Osteoblast (primary cell): ENCODE results near the gene TUB. TPM values are rescaled to one million over a fixed set of nuclear protein-coding genes. Genes with fewer than 3 reads are reported as not detected.

Experiments
- DNase-seq: peaks from one replicate; pipeline ENCODE4 v3.0.0; 2011; ENCODE audit warnings: low spot score, mixed read lengths; ENCODE audit not compliant: insufficient read length; ENCODE audit errors: missing footprints
- H2AFZ ChIP-seq: 2 replicates; pipeline ENCODE4 v1.6.0; 2011; ENCODE audit warnings: mild to moderate bottlenecking, low read length
- H3K27ac ChIP-seq: 2 replicates; pipeline ENCODE4 v1.5.1; 2011; ENCODE audit warnings: mild to moderate bottlenecking, low read depth, low read length, moderate library complexity
- H3K27me3 ChIP-seq: 2 replicates; pipeline ENCODE4 v1.6.0; 2012; ENCODE audit warnings: mild to moderate bottlenecking, control low read depth, inconsistent platforms, low read length, moderate library complexity; ENCODE audit not compliant: insufficient read depth
- H3K36me3 ChIP-seq: 2 replicates; pipeline ENCODE4 v1.5.1; 2011; ENCODE audit warnings: mild to moderate bottlenecking, low read length, control low read depth, moderate library complexity; ENCODE audit not compliant: insufficient read depth
- H3K4me1 ChIP-seq: 2 replicates; pipeline ENCODE4 v1.5.1; 2011; ENCODE audit warnings: mild to moderate bottlenecking, low read length, control low read depth, moderate library complexity; ENCODE audit not compliant: insufficient read depth
- H3K4me2 ChIP-seq: 2 replicates; pipeline ENCODE4 v1.6.0; 2011; ENCODE audit warnings: mild to moderate bottlenecking, low read length; ENCODE audit not compliant: insufficient read depth
- H3K4me3 ChIP-seq: fragments of 200-600 bp; sonication (generic); 3 replicates; pipeline ENCODE4 v1.5.1; 2012; ENCODE audit warnings: mild to moderate bottlenecking, low read length, inconsistent platforms; ENCODE audit not compliant: insufficient read depth
- H3K79me2 ChIP-seq: 2 replicates; pipeline ENCODE4 v1.6.0; 2012; ENCODE audit warnings: mild to moderate bottlenecking, low read length, control low read depth, inconsistent platforms; ENCODE audit not compliant: insufficient read depth
- H3K9me3 ChIP-seq: 2 replicates; pipeline ENCODE4 v1.5.1; 2011; ENCODE audit warnings: low read depth, low read length, control low read depth
- H4K20me1 ChIP-seq: 2 replicates; pipeline ENCODE4 v1.6.0; 2012; ENCODE audit warnings: mild to moderate bottlenecking, low read length, control low read depth; ENCODE audit not compliant: insufficient read depth
- CTCF ChIP-seq: IDR thresholded peaks from 2 replicates; pipeline ENCODE4 v1.5.1; 2011; ENCODE audit warnings: mild to moderate bottlenecking, low read depth, low read length, moderate library complexity; ENCODE audit errors: extremely low read depth
- total RNA-seq: library from RNA; depleted of rRNA; stranded (reverse); fragments of >200 nt; gene quantifications from 2 replicates; pipeline ENCODE4 v1.2.3, GENCODE V29; 2012

TUB gene
- total RNA-seq, 1 donor: 23.5 TPM

- peak; percentile 99 for DNase-seq
- Histone ChIP-seq H3K4me1 (peaks cover 9% of the 10 kb centered on the region), H3K4me3 (no peak overlapping the region), H3K27ac (peak overlapping the region; percentile 41), H2AFZ (peak overlapping the region; percentile 63), H3K4me2 (peak overlapping the region; percentile 47), H3K36me3 (peaks cover 13% of the 10 kb centered on the region), H3K9me3 (no peaks in the 10 kb centered on the region), H3K79me2 (peaks cover 12% of the 10 kb centered on the region), H3K27me3 (no peaks in the 10 kb centered on the region), H4K20me1 (peaks cover 32% of the 10 kb centered on the region)
- peak; percentile 86 for TF ChIP-seq CTCF
Observed at GRCh38 chr11:8092587-8093424, 11.8 kb downstream of the TUB start.

- Histone ChIP-seq H3K36me3 (peaks cover 13% of the 10 kb centered on the region), H3K4me3 (no peak overlapping the region), H3K27ac (no peak overlapping the region), H3K79me2 (no peaks in the 10 kb centered on the region), H2AFZ (no peak overlapping the region), H3K9me3 (no peaks in the 10 kb centered on the region), H3K4me2 (no peak overlapping the region), H3K4me1 (peaks cover 21% of the 10 kb centered on the region), H4K20me1 (peaks cover 25% of the 10 kb centered on the region), H3K27me3 (no peaks in the 10 kb centered on the region)
- no peak for TF ChIP-seq CTCF
- no peak for DNase-seq
Observed at GRCh38 chr11:8093931-8094575, 13.0 kb downstream of the TUB start.

- no peak for TF ChIP-seq CTCF
- no peak for DNase-seq
- Histone ChIP-seq H3K36me3 (peaks cover 13% of the 10 kb centered on the region), H3K27ac (no peak overlapping the region), H3K79me2 (no peaks in the 10 kb centered on the region), H3K4me2 (no peak overlapping the region), H2AFZ (no peak overlapping the region), H3K9me3 (no peaks in the 10 kb centered on the region), H3K27me3 (no peaks in the 10 kb centered on the region), H4K20me1 (peaks cover 20% of the 10 kb centered on the region), H3K4me3 (no peak overlapping the region), H3K4me1 (peaks cover 23% of the 10 kb centered on the region)
Observed at GRCh38 chr11:8094656-8095055, 13.6 kb downstream of the TUB start.

GRCh38 chr11:8095371-8095770 is 14.4 kb downstream of the TUB start:
- Histone ChIP-seq H3K9me3 (no peaks in the 10 kb centered on the region), H3K27ac (no peak overlapping the region), H3K27me3 (no peaks in the 10 kb centered on the region), H3K4me1 (peaks cover 23% of the 10 kb centered on the region), H2AFZ (no peak overlapping the region), H3K4me3 (no peak overlapping the region), H3K4me2 (no peak overlapping the region), H4K20me1 (peaks cover 20% of the 10 kb centered on the region), H3K36me3 (peaks cover 21% of the 10 kb centered on the region), H3K79me2 (no peaks in the 10 kb centered on the region)
- no peak for DNase-seq
- no peak for TF ChIP-seq CTCF
